H7 (cell line): ENCODE measurements around the gene ECT2. TPM values are rescaled to one million over a fixed set of nuclear protein-coding genes. Genes with fewer than 3 reads are reported as not detected.
"Not testable (repeated sequence)": the region's sequence is repeated elsewhere in the genome, so short reads cannot be mapped to it uniquely, and the experiment has no call there.

Source experiments
- DNase-seq: peaks from one replicate; pipeline ENCODE4 v3.0.0; 2012
- H3K27me3 ChIP-seq: 2 replicates; pipeline ENCODE4 v1.6.0; 2011; ENCODE audit warnings: mild to moderate bottlenecking, low read length; ENCODE audit not compliant: control insufficient read depth, insufficient read depth
- H3K36me3 ChIP-seq: replicated peaks from 2 replicates; pipeline ENCODE4 v1.5.1; 2011; ENCODE audit warnings: low read length; ENCODE audit not compliant: control insufficient read depth, insufficient read depth
- H3K4me3 ChIP-seq: 2 replicates; pipeline ENCODE4 v1.5.1; 2011; ENCODE audit warnings: low read depth, mild to moderate bottlenecking, control low read depth, low read length, moderate library complexity; ENCODE audit not compliant: insufficient read depth
- total RNA-seq: library from RNA; depleted of rRNA; stranded (reverse); fragments of >200 nt; shearing (Covaris generic); gene quantifications from 2 replicates; pipeline ENCODE4 v1.2.3, GENCODE V29; 2014

ECT2 gene
- total RNA-seq, 1 experiment from 2014 or later: 78.2 TPM

DNA sequence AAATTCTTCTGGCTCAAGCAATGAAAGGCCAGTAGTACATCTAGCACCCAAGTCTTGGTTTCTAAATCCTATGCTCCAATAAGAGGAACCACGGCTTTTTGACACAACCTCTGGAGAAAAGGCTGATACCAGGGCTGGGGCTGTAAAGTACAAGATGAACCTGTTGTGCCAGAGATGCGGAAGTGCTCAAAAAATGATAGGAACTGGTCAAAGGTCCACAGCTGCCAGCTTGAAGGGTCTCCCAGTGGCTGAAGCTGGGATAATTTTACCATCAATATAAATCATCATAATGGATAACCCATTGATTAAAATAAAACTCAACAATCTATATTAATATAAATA, 39.1 kb upstream of the ECT2 start:
- no peak for DNase-seq
- H3K4me3 ChIP-seq: peak overlapping the region; percentile 74; the same call in 1 of the 2 replicates
- no peaks in the 10 kb centered on the region for H3K36me3 ChIP-seq

GRCh38 chr3:172713316-172713715, 37.2 kb upstream of the ECT2 start:
- H3K36me3 ChIP-seq: no peaks in the 10 kb centered on the region
- H3K27me3 ChIP-seq: no peaks in the 10 kb centered on the region
- DNase-seq: no peak
- H3K4me3 ChIP-seq: no peak overlapping the region

More for the DNA sequence above, 39.1 kb upstream of the ECT2 start:
- no peaks in the 10 kb centered on the region for H3K27me3 ChIP-seq

DNA sequence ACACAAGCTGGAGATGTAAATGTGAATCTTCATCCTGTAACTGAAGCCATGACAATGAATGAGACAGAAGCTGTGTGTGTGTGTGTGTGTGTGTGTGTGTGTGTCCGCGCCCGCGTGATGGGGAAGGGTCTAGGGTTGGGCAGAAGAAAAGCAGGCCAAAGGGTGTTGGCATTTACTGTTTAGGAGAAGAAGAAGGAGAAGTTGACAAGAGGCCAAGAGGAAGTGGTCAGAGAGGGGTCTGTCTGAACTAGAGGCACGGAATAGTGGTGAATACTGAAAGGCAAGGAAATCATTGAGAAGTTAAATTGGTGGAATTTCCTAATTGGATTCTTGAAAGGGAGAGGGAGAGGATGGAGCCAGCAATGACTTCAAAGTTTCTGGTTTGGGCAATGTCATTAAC, 34.0 kb upstream of the ECT2 start:
- H3K36me3 ChIP-seq: no peaks in the 10 kb centered on the region

GRCh38 chr3:172717493-172718088, 32.9 kb upstream of the ECT2 start:
- Histone ChIP-seq H3K27me3 (no peaks in the 10 kb centered on the region), H3K36me3 (no peaks in the 10 kb centered on the region), H3K4me3 (no peak overlapping the region)
- DNase-seq: no peak

More for the DNA sequence above, 34.0 kb upstream of the ECT2 start:
- Histone ChIP-seq H3K27me3 (no peaks in the 10 kb centered on the region), H3K4me3 (no peak overlapping the region)
- DNase-seq: no peak

- not testable (repeated sequence) for H3K36me3 ChIP-seq, DNase-seq, H3K4me3 ChIP-seq, H3K27me3 ChIP-seq
Observed at GRCh38 chr3:172722536-172723040, 27.9 kb upstream of the ECT2 start.

- H3K27me3 ChIP-seq: no peaks in the 10 kb centered on the region
- DNase-seq: no peak
- no peak overlapping the region for H3K4me3 ChIP-seq
- H3K36me3 ChIP-seq: no peaks in the 10 kb centered on the region
Observed at GRCh38 chr3:172726380-172726779, 24.1 kb upstream of the ECT2 start.

GRCh38 chr3:172735014-172735413, 15.5 kb upstream of the ECT2 start:
- no peak overlapping the region for H3K4me3 ChIP-seq
- no peaks in the 10 kb centered on the region for H3K36me3 ChIP-seq
- no peaks in the 10 kb centered on the region for H3K27me3 ChIP-seq
- no peak for DNase-seq

- no peak overlapping the region for H3K4me3 ChIP-seq
- no peak for DNase-seq
Observed at GRCh38 chr3:172739462-172739861, 11.1 kb upstream of the ECT2 start.

GRCh38 chr3:172746475-172746874, 4.1 kb upstream of the ECT2 start:
- no peak overlapping the region for H3K4me3 ChIP-seq
- H3K27me3 ChIP-seq: no peaks in the 10 kb centered on the region
- no peak for DNase-seq
- H3K36me3 ChIP-seq: no peaks in the 10 kb centered on the region

More at GRCh38 chr3:172739462-172739861, 11.1 kb upstream of the ECT2 start:
- Histone ChIP-seq H3K27me3 (no peaks in the 10 kb centered on the region), H3K36me3 (no peaks in the 10 kb centered on the region)

DNA sequence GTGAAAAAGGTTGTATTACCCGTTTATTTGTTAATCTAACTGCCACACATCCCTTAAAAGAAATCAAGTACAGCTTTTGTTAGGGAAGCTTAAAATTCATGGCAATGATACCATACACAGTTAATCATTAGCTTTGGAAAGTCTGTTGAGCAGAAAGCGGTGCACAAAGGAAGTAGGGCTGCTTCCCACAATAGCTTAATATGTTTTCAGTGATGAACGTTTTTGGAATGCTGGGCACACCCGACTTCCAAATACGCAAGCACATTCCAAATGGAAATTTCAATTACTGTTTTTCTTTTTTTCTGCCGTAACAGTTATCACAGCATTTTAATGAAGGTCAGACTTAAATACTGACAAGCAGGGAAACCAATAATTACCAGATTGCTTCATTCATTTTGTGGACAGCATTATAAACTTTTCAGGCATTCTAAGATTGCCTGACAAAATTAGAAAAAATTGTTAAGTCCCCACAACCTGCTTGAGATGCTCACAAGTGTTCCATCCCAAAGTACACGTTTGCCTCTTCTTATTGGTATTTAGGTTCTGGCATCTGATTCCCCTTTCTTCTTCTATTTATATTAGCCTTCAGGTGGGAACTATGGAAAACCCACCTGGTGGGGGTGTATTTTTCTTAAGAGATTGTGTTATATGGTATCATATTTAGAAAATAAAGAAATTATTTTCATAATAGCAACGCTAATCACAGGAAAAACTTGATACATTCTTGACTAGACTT, 1.1 kb upstream of the ECT2 start:
- Histone ChIP-seq H3K27me3 (no peaks in the 10 kb centered on the region), H3K36me3 (peaks cover 4% of the 10 kb centered on the region), H3K4me3 (no peak overlapping the region)
- no peak for DNase-seq

DNA sequence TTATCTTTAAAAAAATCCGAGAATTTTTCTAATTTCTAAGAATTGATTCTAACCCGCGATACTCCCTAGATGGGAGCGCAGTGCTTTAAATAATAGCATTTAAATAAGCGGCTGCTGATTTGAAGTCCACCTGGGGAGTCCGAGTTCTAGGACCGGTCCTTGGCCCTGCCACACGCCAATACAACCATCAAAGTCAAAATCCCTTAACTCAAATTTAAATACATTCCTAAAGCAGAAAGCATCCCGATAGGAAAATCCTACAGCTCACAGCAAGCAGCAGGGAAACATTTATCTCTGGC, 508 bp upstream of the ECT2 start:
- H3K4me3 ChIP-seq: peak overlapping the region; percentile 22
- peaks cover 4% of the 10 kb centered on the region for H3K36me3 ChIP-seq
- no peaks in the 10 kb centered on the region for H3K27me3 ChIP-seq
- DNase-seq: peak; percentile 31

GRCh38 chr3:172751175-172751704, 714 bp downstream of the ECT2 start:
- H3K27me3 ChIP-seq: no peaks in the 10 kb centered on the region
- DNase-seq: no peak
- peaks cover 6% of the 10 kb centered on the region for H3K36me3 ChIP-seq
- H3K4me3 ChIP-seq: peak overlapping the region; percentile 87

DNA sequence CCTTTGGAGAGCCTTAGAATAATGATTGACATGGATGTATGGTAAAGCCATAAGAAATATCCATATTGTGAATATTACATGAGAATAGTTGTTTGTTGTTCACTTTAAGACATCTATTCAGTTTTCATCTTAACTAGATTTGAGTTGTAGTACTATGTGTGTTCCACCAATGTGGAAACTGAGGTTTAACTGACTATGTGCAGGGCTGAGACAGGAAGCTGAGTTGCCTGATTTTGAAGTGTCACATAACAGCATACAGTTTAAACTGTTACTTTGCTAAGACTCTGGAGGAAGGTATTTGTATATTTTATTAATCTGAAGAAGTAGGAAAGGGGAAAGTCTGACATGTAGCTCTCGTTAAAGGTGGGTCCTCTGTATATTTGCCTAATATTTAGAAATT, 2.1 kb downstream of the ECT2 start:
- Histone ChIP-seq H3K36me3 (peaks cover 11% of the 10 kb centered on the region), H3K4me3 (no peak overlapping the region)
- no peak for DNase-seq

DNA sequence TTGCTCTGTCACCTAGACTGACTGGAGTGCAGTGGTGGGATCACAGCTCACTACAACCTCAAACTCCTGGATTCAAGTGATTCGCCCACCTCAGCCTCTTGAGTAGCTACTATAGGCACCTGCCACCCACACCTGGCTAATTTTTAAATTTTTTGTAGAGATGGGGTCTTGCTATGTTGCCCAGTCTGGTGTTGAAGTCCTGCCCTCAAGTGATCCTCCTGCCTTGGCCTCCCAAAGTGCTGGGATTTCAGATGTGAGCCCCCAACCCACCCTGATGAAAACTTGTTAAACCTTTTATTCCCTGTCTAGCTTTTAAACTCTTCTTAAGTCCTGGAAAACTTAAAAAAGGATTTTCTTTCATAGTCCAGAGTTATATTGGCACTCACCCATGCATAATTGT, 2.6 kb downstream of the ECT2 start:
- no peak overlapping the region for H3K4me3 ChIP-seq
- DNase-seq: no peak
- peaks cover 14% of the 10 kb centered on the region for H3K36me3 ChIP-seq
- no peaks in the 10 kb centered on the region for H3K27me3 ChIP-seq

More for the DNA sequence above, 2.1 kb downstream of the ECT2 start:
- H3K27me3 ChIP-seq: no peaks in the 10 kb centered on the region

DNA sequence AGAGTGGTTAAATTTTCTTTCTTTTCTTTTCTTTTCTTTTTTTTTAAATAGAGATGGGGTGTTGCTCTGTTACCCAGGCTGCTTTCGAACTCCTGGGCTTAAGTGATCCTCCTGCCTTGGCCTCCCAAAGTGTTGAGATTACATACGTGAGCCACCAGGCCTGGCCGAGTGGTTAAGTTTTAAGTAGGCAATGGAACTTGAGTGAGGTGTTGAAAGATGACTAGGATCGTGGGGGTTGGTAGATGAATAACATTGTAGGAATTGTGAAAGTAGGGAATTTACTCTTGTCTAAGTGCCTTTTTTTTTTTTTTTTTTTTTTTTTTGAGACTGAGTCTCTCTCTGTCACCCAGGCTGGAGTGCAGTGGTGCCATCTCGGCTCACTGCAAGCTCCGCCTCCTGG, 9.9 kb downstream of the ECT2 start:
- peaks cover 36% of the 10 kb centered on the region for H3K36me3 ChIP-seq
- not testable (repeated sequence) for H3K4me3 ChIP-seq, H3K27me3 ChIP-seq, DNase-seq
